Measurements from ENCODE around the gene VSTM5.

DNA sequence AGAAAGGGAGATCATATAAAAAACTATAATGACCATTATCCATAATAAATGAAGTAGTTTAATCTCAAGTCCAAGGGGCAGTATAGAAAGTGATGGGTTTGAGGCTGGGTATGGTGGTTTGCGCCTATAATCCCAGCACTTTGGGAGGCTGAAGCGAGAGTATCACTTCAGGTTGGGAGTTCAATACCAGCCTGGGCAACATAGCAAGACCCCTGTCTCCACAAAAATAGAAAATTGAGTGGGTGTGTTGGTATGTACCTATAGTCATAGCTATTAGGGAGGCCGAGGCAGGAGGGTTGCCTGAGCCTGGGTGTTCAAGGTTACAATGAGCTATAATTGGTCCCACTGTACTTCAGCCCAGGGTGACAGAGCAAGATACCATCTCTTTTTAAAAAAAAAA, 42.4 kb downstream of the VSTM5 start:
- TF ChIP-seq, protein P1, sequence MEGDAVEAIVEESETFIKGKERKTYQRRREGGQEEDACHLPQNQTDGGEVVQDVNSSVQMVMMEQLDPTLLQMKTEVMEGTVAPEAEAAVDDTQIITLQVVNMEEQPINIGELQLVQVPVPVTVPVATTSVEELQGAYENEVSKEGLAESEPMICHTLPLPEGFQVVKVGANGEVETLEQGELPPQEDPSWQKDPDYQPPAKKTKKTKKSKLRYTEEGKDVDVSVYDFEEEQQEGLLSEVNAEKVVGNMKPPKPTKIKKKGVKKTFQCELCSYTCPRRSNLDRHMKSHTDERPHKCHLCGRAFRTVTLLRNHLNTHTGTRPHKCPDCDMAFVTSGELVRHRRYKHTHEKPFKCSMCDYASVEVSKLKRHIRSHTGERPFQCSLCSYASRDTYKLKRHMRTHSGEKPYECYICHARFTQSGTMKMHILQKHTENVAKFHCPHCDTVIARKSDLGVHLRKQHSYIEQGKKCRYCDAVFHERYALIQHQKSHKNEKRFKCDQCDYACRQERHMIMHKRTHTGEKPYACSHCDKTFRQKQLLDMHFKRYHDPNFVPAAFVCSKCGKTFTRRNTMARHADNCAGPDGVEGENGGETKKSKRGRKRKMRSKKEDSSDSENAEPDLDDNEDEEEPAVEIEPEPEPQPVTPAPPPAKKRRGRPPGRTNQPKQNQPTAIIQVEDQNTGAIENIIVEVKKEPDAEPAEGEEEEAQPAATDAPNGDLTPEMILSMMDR (IDR thresholded peaks at IDR 0.05; ENCODE audit: poor library complexity): no peak
- no peak for TF ChIP-seq EZH2 (IDR thresholded peaks at IDR 0.05; ENCODE audit: borderline replicate concordance)

Data from hepatocyte (in vitro differentiated cells).